Activated naive CD8-positive, alpha-beta T cell treated with anti-CD3 and anti-CD28 coated beads for 36 hours (primary cell): ENCODE results near the gene TBC1D22A. TPM values are rescaled to one million over a fixed set of nuclear protein-coding genes. Genes with fewer than 3 reads are reported as not detected.
A peak's percentile ranks its signal among the peaks of the same experiment; 100 is the strongest.

Experiments used
- DNase-seq: peaks from one replicate; pipeline ENCODE4 v3.0.0; 2021
- H3K27ac Mint-ChIP-seq: one replicate; pipeline ENCODE4 v1.8.0; 2022; ENCODE audit warnings: mild to moderate bottlenecking, moderate library complexity, mixed read lengths
- H3K27me3 Mint-ChIP-seq: one replicate; pipeline ENCODE4 v1.8.0; 2022; ENCODE audit warnings: mild to moderate bottlenecking, mixed read lengths
- H3K36me3 Mint-ChIP-seq: one replicate; pipeline ENCODE4 v1.8.0; 2021; ENCODE audit warnings: mild to moderate bottlenecking, mixed read lengths
- H3K4me1 Mint-ChIP-seq: one replicate; pipeline ENCODE4 v1.8.0; 2021; ENCODE audit warnings: mixed read lengths
- H3K4me3 Mint-ChIP-seq: one replicate; pipeline ENCODE4 v1.8.0; 2022; ENCODE audit warnings: mild to moderate bottlenecking, moderate library complexity, mixed read lengths
- H3K9me3 Mint-ChIP-seq: one replicate; pipeline ENCODE4 v1.8.0; 2022; ENCODE audit warnings: mixed read lengths
- total RNA-seq, 2 experiments: library from RNA; stranded (reverse); gene quantifications; one replicate each; pipeline ENCODE4 v1.2.3, GENCODE V29; 2021

Gene TBC1D22A
- total RNA-seq, 2 experiments from 2014 or later, result 42.1 to 42.4 TPM

GRCh38 chr22:47051441-47052071 is 289.1 kb downstream of the TBC1D22A start:
- H3K27me3 Mint-ChIP-seq, result no peaks in the 10 kb centered on the region
- H3K27ac Mint-ChIP-seq, result peak overlapping the region; percentile 28
- H3K9me3 Mint-ChIP-seq, result no peaks in the 10 kb centered on the region
- H3K36me3 Mint-ChIP-seq, result peaks cover 3% of the 10 kb centered on the region
- no peak overlapping the region for H3K4me3 Mint-ChIP-seq
- H3K4me1 Mint-ChIP-seq, result peaks cover 7% of the 10 kb centered on the region
- DNase-seq, result no peak

DNA sequence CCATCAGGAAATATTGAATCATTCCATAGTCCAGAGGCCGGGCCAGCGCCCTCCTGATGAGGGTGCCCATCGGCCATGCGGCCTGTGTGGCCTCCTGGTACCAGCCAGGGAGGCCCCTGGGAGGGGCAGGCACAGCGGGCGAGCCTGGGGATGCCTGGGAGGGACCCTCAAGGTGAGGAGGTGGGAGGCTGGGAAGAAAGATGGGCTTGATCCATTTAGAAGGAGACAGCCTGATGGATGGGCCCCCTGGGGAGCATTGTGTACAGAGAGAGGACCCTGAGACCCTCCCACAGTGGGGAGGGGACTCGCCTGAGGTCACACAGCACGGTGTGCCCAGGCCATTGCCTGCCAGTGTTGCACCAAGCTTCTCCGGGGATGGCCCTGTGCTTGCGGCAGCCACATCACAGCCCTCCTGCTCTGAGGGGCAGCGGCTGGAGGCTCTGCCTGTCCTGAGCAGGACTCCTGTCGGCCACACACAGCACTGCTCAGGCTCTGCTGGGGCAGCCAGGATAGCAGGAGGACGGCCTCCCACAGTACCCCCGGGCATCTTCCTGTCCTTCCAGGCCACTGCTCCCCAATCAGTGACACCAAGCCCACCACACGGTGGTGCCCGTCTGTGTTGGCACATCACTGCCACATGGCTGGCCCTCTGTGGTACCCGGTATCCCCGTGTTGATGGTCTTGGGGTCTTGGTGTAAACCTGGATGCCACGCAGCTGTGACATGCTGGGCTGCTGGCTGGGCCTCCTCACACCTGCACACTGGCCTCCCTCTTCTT is 290.0 kb downstream of the TBC1D22A start:
- peaks cover 3% of the 10 kb centered on the region for H3K36me3 Mint-ChIP-seq
- H3K4me3 Mint-ChIP-seq, result no peak overlapping the region
- H3K4me1 Mint-ChIP-seq, result peaks cover 7% of the 10 kb centered on the region
- H3K27me3 Mint-ChIP-seq, result no peaks in the 10 kb centered on the region
- H3K9me3 Mint-ChIP-seq, result no peaks in the 10 kb centered on the region
- no peak overlapping the region for H3K27ac Mint-ChIP-seq
- DNase-seq, result no peak

- peak overlapping the region; percentile 56 for H3K27ac Mint-ChIP-seq
- H3K36me3 Mint-ChIP-seq, result peaks cover 3% of the 10 kb centered on the region
- H3K4me3 Mint-ChIP-seq, result no peak overlapping the region
- H3K27me3 Mint-ChIP-seq, result no peaks in the 10 kb centered on the region
- H3K9me3 Mint-ChIP-seq, result no peaks in the 10 kb centered on the region
- DNase-seq, result no peak
- H3K4me1 Mint-ChIP-seq, result peaks cover 7% of the 10 kb centered on the region
These were observed 290.7 kb downstream of the TBC1D22A start for GRCh38 chr22:47053013-47053725.

GRCh38 chr22:47053726-47054141 is 291.3 kb downstream of the TBC1D22A start:
- Mint-ChIP-seq H3K27me3 (no peaks in the 10 kb centered on the region), H3K4me3 (no peak overlapping the region), H3K27ac (no peak overlapping the region), H3K36me3 (peaks cover 3% of the 10 kb centered on the region), H3K9me3 (no peaks in the 10 kb centered on the region), H3K4me1 (peaks cover 7% of the 10 kb centered on the region)
- no peak for DNase-seq

DNA sequence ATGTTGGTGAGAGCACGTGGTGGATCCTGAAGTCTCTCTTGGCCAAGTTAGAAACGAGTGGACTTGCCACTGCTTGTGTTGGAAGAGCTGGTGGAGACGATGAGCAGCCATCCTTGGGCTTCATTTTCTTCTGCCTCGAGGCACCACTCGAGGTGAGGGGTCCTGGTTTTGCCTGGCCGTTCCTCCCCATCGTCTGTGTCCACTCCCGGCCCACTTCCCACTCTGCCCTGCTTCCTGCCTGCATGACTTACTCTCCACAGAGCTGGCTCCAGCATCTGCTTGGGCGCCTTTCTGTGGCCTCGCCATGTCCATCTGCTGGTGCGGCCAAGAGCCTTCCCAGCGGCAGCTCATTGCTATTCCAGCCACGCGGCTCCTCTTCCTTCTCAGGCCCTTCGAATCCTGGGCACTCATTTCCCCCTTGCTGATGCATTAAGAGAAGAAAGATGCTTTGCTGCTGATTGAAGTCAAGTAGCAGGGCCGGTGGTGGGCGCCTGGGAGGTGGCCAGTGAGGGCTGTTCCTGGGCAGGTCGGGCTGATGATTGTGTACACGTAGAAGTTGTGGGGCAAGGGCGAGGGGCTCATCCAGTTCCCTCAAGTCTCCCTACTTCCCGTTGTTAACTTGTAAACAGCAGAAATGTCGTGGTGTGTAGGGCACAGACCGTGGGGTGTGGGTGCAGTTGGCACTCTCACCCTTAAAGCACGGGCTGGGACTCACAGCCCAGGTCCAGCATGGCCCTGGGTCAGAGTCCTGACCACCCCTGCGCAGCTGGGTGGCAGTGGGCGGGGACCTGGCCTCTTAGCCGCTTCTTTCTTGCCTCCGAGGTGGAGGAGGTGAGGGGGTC is 292.0 kb downstream of the TBC1D22A start:
- Mint-ChIP-seq H3K4me3 (no peak overlapping the region), H3K27me3 (no peaks in the 10 kb centered on the region), H3K36me3 (peaks cover 3% of the 10 kb centered on the region), H3K4me1 (peaks cover 2% of the 10 kb centered on the region), H3K9me3 (no peaks in the 10 kb centered on the region), H3K27ac (peak overlapping the region; percentile 58)
- no peak for DNase-seq

- Mint-ChIP-seq H3K4me3 (no peak overlapping the region), H3K27me3 (no peaks in the 10 kb centered on the region), H3K9me3 (no peaks in the 10 kb centered on the region), H3K27ac (no peak overlapping the region), H3K36me3 (peaks cover 3% of the 10 kb centered on the region), H3K4me1 (no peaks in the 10 kb centered on the region)
- no peak for DNase-seq
These were observed 292.6 kb downstream of the TBC1D22A start for GRCh38 chr22:47055073-47055355.

DNA sequence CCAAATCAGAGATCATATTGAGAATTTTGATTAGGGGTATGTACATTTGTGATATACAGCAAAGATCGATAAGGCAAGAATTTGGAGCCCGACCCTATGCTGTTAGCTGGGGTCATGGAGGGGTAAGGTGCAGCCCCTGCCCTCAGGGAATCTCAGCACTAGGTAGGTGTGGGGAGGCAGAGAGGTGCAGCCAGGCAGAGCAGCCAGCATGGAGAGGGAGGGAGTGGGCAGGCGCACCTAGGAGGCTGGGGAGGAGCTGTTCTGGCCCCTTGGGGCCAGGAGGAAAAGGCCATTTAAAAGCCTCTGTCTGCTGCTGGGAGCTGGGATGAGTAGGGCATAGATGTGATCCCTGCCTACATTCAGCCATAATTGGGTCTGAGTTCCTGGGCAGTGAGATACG is 293.0 kb downstream of the TBC1D22A start:
- Mint-ChIP-seq H3K4me3 (no peak overlapping the region), H3K4me1 (no peaks in the 10 kb centered on the region), H3K9me3 (no peaks in the 10 kb centered on the region), H3K36me3 (peaks cover 3% of the 10 kb centered on the region), H3K27me3 (no peaks in the 10 kb centered on the region), H3K27ac (no peak overlapping the region)
- no peak for DNase-seq

GRCh38 chr22:47055921-47056320 is 293.5 kb downstream of the TBC1D22A start:
- H3K4me3 Mint-ChIP-seq, result no peak overlapping the region
- H3K9me3 Mint-ChIP-seq, result no peaks in the 10 kb centered on the region
- H3K27me3 Mint-ChIP-seq, result no peaks in the 10 kb centered on the region
- H3K27ac Mint-ChIP-seq, result no peak overlapping the region
- H3K36me3 Mint-ChIP-seq, result peaks cover 6% of the 10 kb centered on the region
- DNase-seq, result no peak
- H3K4me1 Mint-ChIP-seq, result peaks cover 3% of the 10 kb centered on the region

DNA sequence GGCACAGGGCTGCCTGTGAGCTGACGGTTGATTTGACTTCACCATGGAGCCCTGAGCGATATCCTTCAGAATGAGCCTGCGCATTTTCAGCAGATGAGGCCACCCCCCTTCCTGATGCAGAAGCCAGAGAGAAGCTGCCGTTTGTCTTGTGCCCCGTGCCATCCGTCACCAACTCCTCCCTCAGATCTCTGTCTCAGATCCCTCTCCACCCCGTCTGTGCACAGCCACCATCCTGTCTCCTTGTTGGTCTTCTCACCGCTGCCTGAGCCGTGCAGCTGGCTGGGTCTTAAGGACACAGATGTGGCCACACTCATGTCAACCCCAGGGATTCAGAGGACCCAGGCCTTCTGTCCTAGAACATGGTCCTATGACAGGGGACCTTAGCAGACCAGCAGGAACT is 293.9 kb downstream of the TBC1D22A start:
- Mint-ChIP-seq H3K36me3 (peaks cover 9% of the 10 kb centered on the region), H3K27ac (no peak overlapping the region), H3K9me3 (no peaks in the 10 kb centered on the region), H3K4me3 (no peak overlapping the region), H3K27me3 (no peaks in the 10 kb centered on the region), H3K4me1 (peaks cover 3% of the 10 kb centered on the region)
- DNase-seq, result no peak

DNA sequence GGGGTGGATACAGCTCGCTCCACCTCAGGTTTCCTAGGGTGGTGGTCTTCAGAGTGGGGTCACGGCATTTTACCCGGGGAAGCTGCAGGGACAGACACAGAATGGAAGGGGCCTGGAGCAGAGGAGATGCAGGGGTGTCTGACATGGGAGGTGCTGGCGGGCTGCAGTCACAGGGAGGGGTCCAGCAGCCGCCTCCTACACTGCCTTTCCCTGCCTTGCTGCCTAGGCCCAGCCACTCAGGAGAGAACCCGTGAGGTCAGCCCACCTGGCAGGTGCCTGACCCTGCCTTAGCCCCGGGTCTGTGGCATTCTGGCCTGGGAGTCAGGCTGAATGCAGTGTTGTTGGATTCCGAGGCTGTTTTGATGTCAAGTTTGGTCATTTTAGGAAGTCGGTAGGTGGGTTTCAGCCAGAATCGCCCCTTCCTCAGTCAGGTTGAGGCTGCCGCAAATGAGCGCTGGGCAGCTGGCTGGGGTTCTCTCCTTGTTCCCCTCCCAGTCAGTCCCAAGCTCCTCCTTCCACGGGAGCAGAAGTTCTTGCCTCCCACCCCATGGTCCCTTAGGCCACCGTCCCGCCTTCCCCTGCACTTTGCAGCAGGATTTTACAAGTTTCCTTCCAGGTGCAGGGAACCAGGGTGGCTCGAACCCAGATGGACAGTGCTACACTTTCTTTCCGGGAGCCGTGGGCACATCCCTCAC is 294.5 kb downstream of the TBC1D22A start:
- DNase-seq, result no peak
- no peak overlapping the region for H3K27ac Mint-ChIP-seq
- no peaks in the 10 kb centered on the region for H3K9me3 Mint-ChIP-seq
- no peaks in the 10 kb centered on the region for H3K27me3 Mint-ChIP-seq
- peaks cover 3% of the 10 kb centered on the region for H3K4me1 Mint-ChIP-seq
- peaks cover 12% of the 10 kb centered on the region for H3K36me3 Mint-ChIP-seq
- no peak overlapping the region for H3K4me3 Mint-ChIP-seq

GRCh38 chr22:47057916-47058585 is 295.6 kb downstream of the TBC1D22A start:
- no peak overlapping the region for H3K4me3 Mint-ChIP-seq
- H3K4me1 Mint-ChIP-seq, result peaks cover 3% of the 10 kb centered on the region
- peaks cover 19% of the 10 kb centered on the region for H3K36me3 Mint-ChIP-seq
- DNase-seq, result no peak
- H3K27ac Mint-ChIP-seq, result no peak overlapping the region
- no peaks in the 10 kb centered on the region for H3K27me3 Mint-ChIP-seq
- H3K9me3 Mint-ChIP-seq, result no peaks in the 10 kb centered on the region

DNA sequence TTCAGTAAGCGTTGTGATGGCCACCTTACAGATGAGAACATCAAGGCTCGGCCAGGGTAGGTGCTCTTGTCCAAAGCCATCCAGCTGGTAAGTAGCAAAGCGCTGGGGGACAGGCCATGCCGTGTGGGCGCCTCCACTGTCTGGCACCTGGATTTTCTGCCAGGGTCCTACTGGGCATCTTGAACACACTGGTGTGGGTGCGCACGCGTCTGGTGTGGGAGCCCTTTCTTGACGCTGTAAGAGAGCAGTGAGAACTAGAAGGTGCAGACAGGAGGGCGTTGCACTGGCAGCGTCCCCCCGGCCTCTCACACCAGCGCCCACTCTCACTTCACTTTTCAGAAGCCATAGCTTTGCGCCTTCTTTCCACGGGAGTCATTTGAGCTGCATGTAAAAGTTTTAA is 296.6 kb downstream of the TBC1D22A start:
- H3K9me3 Mint-ChIP-seq, result no peaks in the 10 kb centered on the region
- no peak overlapping the region for H3K4me3 Mint-ChIP-seq
- H3K36me3 Mint-ChIP-seq, result peaks cover 19% of the 10 kb centered on the region
- no peak overlapping the region for H3K27ac Mint-ChIP-seq
- no peaks in the 10 kb centered on the region for H3K27me3 Mint-ChIP-seq
- peaks cover 3% of the 10 kb centered on the region for H3K4me1 Mint-ChIP-seq
- DNase-seq, result no peak

GRCh38 chr22:47059701-47060161 is 297.3 kb downstream of the TBC1D22A start:
- Mint-ChIP-seq H3K4me3 (no peak overlapping the region), H3K9me3 (no peaks in the 10 kb centered on the region), H3K27me3 (no peaks in the 10 kb centered on the region), H3K27ac (no peak overlapping the region), H3K4me1 (peaks cover 3% of the 10 kb centered on the region), H3K36me3 (peaks cover 15% of the 10 kb centered on the region)
- DNase-seq, result no peak

DNA sequence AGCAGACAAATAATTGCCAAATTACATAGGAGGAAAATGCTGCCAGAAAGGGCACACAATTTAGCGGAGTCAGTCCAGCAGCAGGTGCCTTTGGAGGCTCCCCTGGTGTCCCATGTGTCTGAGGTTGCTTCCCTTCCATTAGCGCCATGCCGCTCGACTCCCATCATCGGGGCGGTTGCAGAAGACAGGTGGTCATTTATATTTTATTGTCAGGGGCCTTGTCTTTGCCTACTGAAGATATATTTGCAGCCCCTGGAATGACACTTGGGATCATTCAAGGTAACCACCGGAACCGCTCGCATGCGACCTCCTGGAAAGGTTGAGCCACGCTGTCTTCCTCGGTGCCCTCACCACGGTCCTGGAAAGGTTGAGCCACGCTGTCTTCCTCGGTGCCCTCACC is 298.3 kb downstream of the TBC1D22A start:
- Mint-ChIP-seq H3K27me3 (no peaks in the 10 kb centered on the region), H3K4me3 (no peak overlapping the region), H3K27ac (no peak overlapping the region), H3K36me3 (peaks cover 17% of the 10 kb centered on the region), H3K9me3 (no peaks in the 10 kb centered on the region), H3K4me1 (peaks cover 3% of the 10 kb centered on the region)
- no peak for DNase-seq
